Measurements from ENCODE around the gene MPDU1.
"Not testable (repeated sequence)": the region's sequence is repeated elsewhere in the genome, so short reads cannot be mapped to it uniquely, and the experiment has no call there.

MPDU1 gene

DNA sequence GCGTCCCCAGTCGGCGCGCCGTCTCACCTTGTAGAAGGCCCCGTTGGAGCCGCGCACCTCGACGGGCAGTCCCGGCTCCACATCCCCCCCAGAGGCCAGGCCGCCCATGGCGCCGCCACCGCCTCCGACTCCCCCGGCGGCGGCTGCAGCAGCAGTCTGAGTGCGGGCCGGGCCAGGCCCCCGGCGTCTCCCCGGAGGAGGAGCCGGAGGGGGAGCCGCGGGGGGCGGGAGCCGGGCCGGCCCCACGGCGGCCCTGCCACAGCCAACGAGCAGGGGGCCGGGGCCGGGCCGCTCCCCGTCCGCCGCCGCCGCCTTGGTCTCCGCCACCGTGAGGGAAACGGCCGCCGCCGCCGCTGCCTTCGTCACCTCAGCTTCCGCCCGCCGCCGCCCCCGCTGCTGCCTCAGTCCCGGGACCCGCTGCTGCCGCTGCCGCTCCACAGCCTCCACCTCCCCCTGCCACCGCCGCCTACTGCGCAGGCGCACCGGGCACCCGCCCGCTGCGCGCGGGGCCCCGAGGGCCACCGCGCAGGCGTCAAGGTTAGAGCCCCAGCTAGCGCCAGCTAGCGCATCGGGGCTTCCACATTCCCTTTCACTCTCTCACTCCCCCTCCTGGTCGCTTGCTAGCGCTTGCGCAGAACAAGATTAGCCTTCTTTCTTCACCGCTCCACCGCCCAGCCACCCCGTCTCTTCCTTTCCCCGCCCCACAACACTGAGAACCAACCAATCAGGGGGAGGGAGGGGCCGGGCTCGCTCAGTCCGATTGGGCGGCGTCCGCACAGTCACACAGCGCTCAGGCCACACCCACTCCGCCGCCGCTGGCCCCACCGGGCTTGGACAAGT, 31.0 kb downstream of the MPDU1 start, which contains the start of gene FXR2:
TSS of gene FXR2 (minus strand) at position 473 of the 840 bp plus-strand sequence. CDS start at position 108, 365 bp downstream.
- peak; percentile 99 for DNase-seq (ENCODE audit: low read depth, low spot score)
- TF ChIP-seq, protein P1, sequence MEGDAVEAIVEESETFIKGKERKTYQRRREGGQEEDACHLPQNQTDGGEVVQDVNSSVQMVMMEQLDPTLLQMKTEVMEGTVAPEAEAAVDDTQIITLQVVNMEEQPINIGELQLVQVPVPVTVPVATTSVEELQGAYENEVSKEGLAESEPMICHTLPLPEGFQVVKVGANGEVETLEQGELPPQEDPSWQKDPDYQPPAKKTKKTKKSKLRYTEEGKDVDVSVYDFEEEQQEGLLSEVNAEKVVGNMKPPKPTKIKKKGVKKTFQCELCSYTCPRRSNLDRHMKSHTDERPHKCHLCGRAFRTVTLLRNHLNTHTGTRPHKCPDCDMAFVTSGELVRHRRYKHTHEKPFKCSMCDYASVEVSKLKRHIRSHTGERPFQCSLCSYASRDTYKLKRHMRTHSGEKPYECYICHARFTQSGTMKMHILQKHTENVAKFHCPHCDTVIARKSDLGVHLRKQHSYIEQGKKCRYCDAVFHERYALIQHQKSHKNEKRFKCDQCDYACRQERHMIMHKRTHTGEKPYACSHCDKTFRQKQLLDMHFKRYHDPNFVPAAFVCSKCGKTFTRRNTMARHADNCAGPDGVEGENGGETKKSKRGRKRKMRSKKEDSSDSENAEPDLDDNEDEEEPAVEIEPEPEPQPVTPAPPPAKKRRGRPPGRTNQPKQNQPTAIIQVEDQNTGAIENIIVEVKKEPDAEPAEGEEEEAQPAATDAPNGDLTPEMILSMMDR (IDR thresholded peaks at IDR 0.05; ENCODE audit: insufficient read depth, low read length, missing control alignments): peak; percentile 74
- CTCF ChIA-PET: interaction anchor here (0.6 to 8.1 kb wide), 11 partner anchors 9 to 170 kb away, joined by 3 to 67 read pairs (median 4); partner anchors contain the start of genes ATP1B2, CHRNB1, SAT2 and SHBG
- POLR2A ChIA-PET: interaction anchor here (0.6 to 2.3 kb wide), 8 partner anchors 12 to 72 kb away, joined by 3 to 14 read pairs (median 3); partner anchors contain the start of genes SAT2 and TP53
- H3K4me3 ChIP-seq (ENCODE audit: low read depth, low read length): peak within 1 kb of the TSS; percentile 87

DNA sequence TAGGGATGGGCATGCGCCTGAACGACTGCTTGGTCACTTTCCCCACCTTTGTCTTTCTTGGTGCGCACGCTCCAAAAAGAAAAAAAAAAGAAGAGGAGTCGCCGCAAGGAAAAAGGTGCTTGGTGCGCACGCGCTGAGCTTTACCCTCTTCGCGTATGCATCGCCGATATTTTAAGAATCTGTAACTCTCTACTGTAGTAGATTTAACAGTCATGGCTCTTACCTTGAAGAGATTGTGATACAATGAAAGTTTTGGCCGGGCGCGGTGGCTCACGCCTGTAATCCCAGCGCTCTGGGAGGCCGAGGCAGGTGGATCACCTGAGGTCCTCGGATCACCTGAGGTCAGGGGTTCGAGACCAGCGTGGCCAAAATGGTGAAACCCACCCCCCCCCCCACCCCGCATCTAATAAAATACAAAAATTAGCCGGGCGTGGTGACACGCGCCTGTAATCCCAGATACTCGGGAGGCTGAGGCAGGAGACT, 31.7 kb downstream of the MPDU1 start:
- no peak for DNase-seq (ENCODE audit: low read depth, low spot score)
- TF ChIP-seq, protein P1 (IDR thresholded peaks at IDR 0.05; ENCODE audit: insufficient read depth, low read length, missing control alignments): no peak
- ChIA-PET POLR2A (interaction anchor here (0.6 to 2.3 kb wide), 8 partner anchors 12 to 71 kb away, joined by 3 to 14 read pairs (median 3); partner anchors contain the start of genes SAT2 and TP53), CTCF (interaction anchor here (0.6 to 8.1 kb wide), 11 partner anchors 9 to 171 kb away, joined by 3 to 67 read pairs (median 5); partner anchors contain the start of genes CHRNB1, SAT2, SHBG and SOX15)
- peak overlapping the region; percentile 50 for H3K4me3 ChIP-seq (ENCODE audit: low read depth, low read length)

DNA sequence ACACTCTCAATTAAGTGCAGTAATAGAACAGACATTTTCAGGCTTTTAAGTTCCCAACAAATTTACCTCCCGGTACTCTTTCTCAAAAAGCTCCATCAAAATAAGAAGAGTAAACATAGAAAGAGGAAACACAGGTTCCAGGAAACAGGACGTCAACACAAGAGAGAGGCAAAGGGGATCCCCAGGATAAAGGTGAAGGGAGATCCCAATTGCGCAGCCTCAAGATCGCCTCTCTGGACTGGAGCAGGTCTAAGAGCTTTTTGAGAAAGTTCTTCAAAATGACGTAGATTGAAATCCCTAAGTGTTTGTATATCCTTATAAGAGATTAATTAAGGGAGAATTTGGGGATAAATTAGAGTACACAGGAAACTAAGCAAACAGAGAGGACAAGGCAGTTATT, 35.0 kb downstream of the MPDU1 start:
- CTCF ChIA-PET: interaction anchor here (1.7 to 6.2 kb wide), 2 partner anchors 11 to 69 kb away, joined by 5 to 67 read pairs; partner anchors contain the start of genes SAT2 and SHBG
- POLR2A ChIA-PET: no interaction called here
- H3K4me3 ChIP-seq (ENCODE audit: low read depth, low read length): no peak overlapping the region
- DNase-seq (ENCODE audit: low read depth, low spot score): no peak
- TF ChIP-seq, protein P1 (IDR thresholded peaks at IDR 0.05; ENCODE audit: insufficient read depth, low read length, missing control alignments): no peak

DNA sequence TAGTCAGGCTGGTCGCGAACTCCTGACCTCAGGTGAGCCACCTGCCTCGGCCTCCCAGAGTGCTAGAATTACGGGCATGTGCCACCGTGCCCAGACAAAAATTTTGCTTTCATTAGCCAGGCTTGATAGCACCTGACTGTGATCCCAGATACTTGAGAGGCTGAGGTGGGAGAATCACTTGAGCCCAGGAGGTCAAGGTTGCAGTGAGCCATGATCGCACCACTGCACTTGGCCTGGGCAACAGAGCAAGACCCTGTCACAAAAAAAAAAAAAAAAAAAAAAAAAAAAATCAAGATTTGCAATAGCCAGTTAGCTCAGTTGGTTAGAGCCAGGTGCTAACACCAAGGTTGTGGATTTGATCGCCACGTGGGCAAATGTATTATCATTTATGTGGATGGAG, 37.2 kb downstream of the MPDU1 start:
- POLR2A ChIA-PET: no interaction called here
- CTCF ChIA-PET: interaction anchor here (2.2 to 2.8 kb wide), 2 partner anchors 12 to 60 kb away, joined by 7 to 21 read pairs; no protein-coding TSS in a partner anchor
- DNase-seq (ENCODE audit: low read depth, low spot score): no peak

DNA sequence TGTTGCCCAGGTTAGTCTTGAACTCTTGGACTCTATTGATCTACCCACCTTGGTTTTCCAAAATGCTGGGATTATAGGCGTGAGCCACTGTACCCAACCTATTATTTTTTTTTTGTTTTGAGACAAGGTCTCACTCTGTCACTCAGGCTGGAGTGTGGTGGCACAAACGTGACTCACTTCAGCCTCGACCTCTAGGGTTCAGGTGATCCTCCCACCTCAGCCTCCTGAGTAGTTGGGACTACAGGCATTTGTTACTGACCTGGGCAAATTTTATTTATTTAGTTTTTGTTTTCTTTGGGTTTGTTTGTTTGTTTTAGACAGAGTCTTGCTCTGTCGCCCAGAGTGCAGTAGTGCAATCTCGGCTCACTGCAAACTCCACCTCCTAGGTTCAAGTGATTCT, 40.0 kb downstream of the MPDU1 start:
- TF ChIP-seq, protein P1 (IDR thresholded peaks at IDR 0.05; ENCODE audit: insufficient read depth, low read length, missing control alignments): no peak
- no peak for DNase-seq (ENCODE audit: low read depth, low spot score)
- ChIA-PET POLR2A (interaction anchor here (1.3 kb wide), 1 partner anchor 64 kb away, joined by 3 read pairs; the partner anchor contains the start of gene TP53), CTCF (interaction anchor here (1.2 kb wide), 1 partner anchor 9 kb away, joined by 4 read pairs; the partner anchor contains the start of gene FXR2)
- no peak overlapping the region for H3K4me3 ChIP-seq (ENCODE audit: low read depth, low read length)

More for the DNA sequence above, 37.2 kb downstream of the MPDU1 start:
- H3K4me3 ChIP-seq (ENCODE audit: low read depth, low read length): no peak overlapping the region
- TF ChIP-seq, protein P1 (IDR thresholded peaks at IDR 0.05; ENCODE audit: insufficient read depth, low read length, missing control alignments): no peak

DNA sequence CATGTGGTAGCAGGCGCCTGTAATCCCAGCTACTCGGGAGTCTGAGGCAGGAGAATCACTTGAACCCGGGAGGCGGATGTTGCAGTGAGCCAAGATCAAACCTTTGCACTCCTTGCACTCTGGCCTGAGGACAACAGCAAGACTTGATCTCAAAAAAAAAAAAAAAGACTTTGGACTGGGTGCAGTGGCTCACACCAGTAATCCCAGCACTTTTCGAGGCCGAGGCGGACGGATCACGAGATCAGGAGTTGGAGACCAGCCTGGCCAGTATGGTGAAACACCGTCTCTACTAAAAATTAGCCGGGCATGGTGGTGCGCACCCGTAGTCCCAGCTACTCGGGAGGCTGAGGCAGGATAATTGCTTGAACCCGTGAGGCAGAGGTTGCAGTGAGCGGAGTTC, 42.1 kb downstream of the MPDU1 start:
- H3K4me3 ChIP-seq (ENCODE audit: low read depth, low read length); POLR2A ChIA-PET; DNase-seq (ENCODE audit: low read depth, low spot score): not testable (repeated sequence)
- CTCF ChIA-PET: interaction anchor here (9.7 kb wide), 1 partner anchor 10 kb away, joined by 67 read pairs; the partner anchor contains the start of gene FXR2
